Nephron progenitor cell (in vitro differentiated cells): ENCODE data around the gene RBM47.

Experiments used
- DNase-seq: peaks from one replicate; pipeline ENCODE4 v3.0.0; 2021
- H3K27ac Mint-ChIP-seq: 2 replicates; pipeline ENCODE4 v1.8.0; 2021; ENCODE audit warnings: mild to moderate bottlenecking, moderate library complexity, mixed read lengths
- H3K27me3 Mint-ChIP-seq: 2 replicates; pipeline ENCODE4 v1.8.0; 2021; ENCODE audit warnings: mild to moderate bottlenecking, low read depth, mixed read lengths; ENCODE audit not compliant: poor library complexity
- H3K36me3 Mint-ChIP-seq: 2 replicates; pipeline ENCODE4 v1.8.0; 2021; ENCODE audit warnings: low read depth, mixed read lengths
- H3K4me1 Mint-ChIP-seq: 2 replicates; pipeline ENCODE4 v1.8.0; 2021; ENCODE audit warnings: mixed read lengths
- H3K4me3 Mint-ChIP-seq: 2 replicates; pipeline ENCODE4 v1.8.0; 2021; ENCODE audit warnings: mild to moderate bottlenecking, moderate library complexity, mixed read lengths
- H3K9me3 Mint-ChIP-seq: 2 replicates; pipeline ENCODE4 v1.8.0; 2021; ENCODE audit warnings: mild to moderate bottlenecking, moderate library complexity, mixed read lengths
- CTCF ChIP-seq: fragments of 200-600 bp; sonication (generic); IDR thresholded peaks from 2 replicates; pipeline ENCODE4 v1.5.0; 2021; ENCODE audit warnings: antibody characterized with exemption

RBM47 gene

DNA sequence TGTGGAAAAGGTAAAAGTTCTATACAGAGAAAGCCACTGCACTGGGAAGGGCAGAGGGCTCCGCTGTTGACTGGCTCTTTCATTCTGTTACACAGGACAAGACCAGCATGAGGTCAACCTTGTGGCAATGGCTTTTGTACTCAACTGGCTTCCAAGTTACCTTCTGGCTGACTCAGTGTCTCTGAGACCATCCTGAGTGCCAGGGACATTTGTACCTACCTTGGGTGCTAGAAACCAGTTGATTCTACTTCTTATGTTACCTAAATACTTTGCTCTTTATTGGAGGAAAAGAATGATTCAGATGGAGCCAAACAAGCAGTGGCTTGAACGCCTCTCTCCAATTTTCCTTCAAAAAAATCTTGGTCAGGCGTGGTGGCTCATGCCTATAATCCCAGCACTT is 123.2 kb downstream of the RBM47 start:
- H3K36me3 Mint-ChIP-seq, result no peaks in the 10 kb centered on the region

DNA sequence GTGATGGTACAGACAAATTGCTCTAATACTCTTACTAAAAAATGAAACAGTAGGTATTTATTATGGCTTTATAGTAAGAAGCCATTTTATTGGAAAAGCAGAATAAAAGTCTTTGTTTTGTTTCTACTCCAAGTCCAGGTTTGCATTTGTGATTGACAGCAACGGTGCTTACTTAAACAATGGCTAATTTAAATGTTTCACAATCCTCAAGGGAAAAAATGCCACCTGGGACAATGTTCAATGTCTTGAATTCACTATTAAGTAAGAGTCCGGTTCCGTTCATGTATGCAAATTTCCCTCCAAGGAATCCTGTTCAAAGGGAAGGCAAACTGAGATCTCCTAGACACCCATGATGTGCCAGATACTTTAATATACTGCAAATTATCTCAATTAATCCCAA is 123.6 kb downstream of the RBM47 start:
- no peaks in the 10 kb centered on the region for H3K27me3 Mint-ChIP-seq
- no peak overlapping the region for H3K27ac Mint-ChIP-seq
- peaks cover 19% of the 10 kb centered on the region for H3K4me1 Mint-ChIP-seq
- DNase-seq, result no peak
- no peaks in the 10 kb centered on the region for H3K36me3 Mint-ChIP-seq
- TF ChIP-seq CTCF, result no peak
- peaks cover 5% of the 10 kb centered on the region for H3K9me3 Mint-ChIP-seq
- no peak overlapping the region for H3K4me3 Mint-ChIP-seq

More for the DNA sequence above, 123.2 kb downstream of the RBM47 start:
- H3K4me1 Mint-ChIP-seq, result peaks cover 23% of the 10 kb centered on the region
- no peak overlapping the region for H3K4me3 Mint-ChIP-seq
- no peak for DNase-seq
- no peak overlapping the region for H3K27ac Mint-ChIP-seq
- H3K27me3 Mint-ChIP-seq, result peaks cover under 1% of the 10 kb centered on the region
- TF ChIP-seq CTCF, result no peak
- peaks cover 5% of the 10 kb centered on the region for H3K9me3 Mint-ChIP-seq

- peaks cover 11% of the 10 kb centered on the region for H3K4me1 Mint-ChIP-seq
- TF ChIP-seq CTCF, result no peak
- no peak overlapping the region for H3K27ac Mint-ChIP-seq
- no peak for DNase-seq
- H3K36me3 Mint-ChIP-seq, result no peaks in the 10 kb centered on the region
- H3K27me3 Mint-ChIP-seq, result no peaks in the 10 kb centered on the region
- no peak overlapping the region for H3K4me3 Mint-ChIP-seq
- H3K9me3 Mint-ChIP-seq, result no peaks in the 10 kb centered on the region
Observed at GRCh38 chr4:40502934-40503333, 126.7 kb downstream of the RBM47 start.

GRCh38 chr4:40502220-40502619 is 127.4 kb downstream of the RBM47 start:
- no peak for DNase-seq
- Mint-ChIP-seq H3K9me3 (no peaks in the 10 kb centered on the region), H3K4me3 (no peak overlapping the region), H3K36me3 (no peaks in the 10 kb centered on the region), H3K27ac (no peak overlapping the region), H3K4me1 (peaks cover 11% of the 10 kb centered on the region), H3K27me3 (no peaks in the 10 kb centered on the region)
- no peak for TF ChIP-seq CTCF

DNA sequence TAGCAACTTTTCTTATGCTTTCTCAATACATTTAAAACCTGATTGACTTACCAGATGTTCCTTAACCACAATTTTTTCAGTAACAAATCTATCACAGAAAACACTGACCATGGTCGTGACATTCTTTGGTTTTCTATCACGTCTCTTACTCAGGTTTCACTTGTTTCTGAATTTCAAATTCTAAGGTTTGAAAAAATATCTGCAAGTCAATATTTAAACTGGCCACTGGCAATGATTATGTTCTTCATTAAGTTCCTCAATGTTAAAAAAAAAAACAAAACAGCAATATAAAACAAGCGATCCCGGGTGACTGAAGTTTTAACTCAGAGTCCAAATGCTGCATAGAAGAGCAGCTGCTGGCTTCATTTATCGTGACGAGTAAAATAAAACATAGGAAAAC is 128.9 kb downstream of the RBM47 start:
- no peak for DNase-seq
- H3K36me3 Mint-ChIP-seq, result no peaks in the 10 kb centered on the region
- H3K4me1 Mint-ChIP-seq, result peaks cover 6% of the 10 kb centered on the region
- H3K4me3 Mint-ChIP-seq, result no peak overlapping the region
- no peak for TF ChIP-seq CTCF
- no peaks in the 10 kb centered on the region for H3K27me3 Mint-ChIP-seq
- H3K9me3 Mint-ChIP-seq, result no peaks in the 10 kb centered on the region
- H3K27ac Mint-ChIP-seq, result no peak overlapping the region

DNA sequence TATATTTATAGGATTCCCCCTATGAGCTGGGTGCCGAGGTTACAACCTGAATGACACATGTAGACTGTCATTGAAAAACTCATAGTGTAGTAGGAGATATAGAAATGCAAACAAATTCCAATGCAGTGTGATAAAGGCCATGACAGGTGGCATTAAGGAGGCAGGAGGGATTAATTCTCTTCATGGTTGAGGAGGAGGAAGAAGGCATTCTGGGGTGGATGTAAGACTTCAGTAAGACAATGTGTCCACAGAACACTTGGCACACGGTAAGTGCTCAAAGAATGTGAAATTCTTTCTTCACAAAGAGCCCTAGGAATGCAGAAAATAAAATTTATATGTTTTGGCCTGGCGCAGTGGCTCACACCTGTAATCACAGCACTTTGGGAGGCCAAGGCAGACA is 136.5 kb downstream of the RBM47 start:
- Mint-ChIP-seq H3K27me3 (peaks cover 3% of the 10 kb centered on the region), H3K9me3 (no peaks in the 10 kb centered on the region), H3K4me3 (no peak overlapping the region), H3K27ac (peak overlapping the region; percentile 37), H3K36me3 (no peaks in the 10 kb centered on the region), H3K4me1 (peaks cover 10% of the 10 kb centered on the region)
- TF ChIP-seq CTCF, result no peak
- no peak for DNase-seq
